Heart right ventricle (tissue), 16 donors: ENCODE data around the gene CHRNA4. TPM values are rescaled to one million over a fixed set of nuclear protein-coding genes. Genes with fewer than 3 reads are reported as not detected.
A peak's percentile ranks its signal among the peaks of the same experiment; 100 is the strongest.

Experiments used
- ATAC-seq, 8 donors: fragments of 200-7000 bp; cut with Tn5 transposase; one replicate each; pipeline ENCODE4 v1.9.1; 2020; ENCODE audit warnings: mild to moderate bottlenecking in 8 of 8, moderate library complexity in 8 of 8, moderate number of reproducible peaks in 1 of 8
- DNase-seq, 2 donors: peaks; one replicate each; pipeline ENCODE4 v3.0.0-alpha.2; 2020
- H3K27ac ChIP-seq, 10 donors: fragments of 200-600 bp; sonication (generic) in 2 of 10; one replicate each; pipeline versions ENCODE4 v1.5.0 to v1.8.0; 2020 to 2022; ENCODE audit warnings: mild to moderate bottlenecking in 3 of 10
- H3K27me3 ChIP-seq, 7 donors: fragments of 200-600 bp; one replicate each; pipeline ENCODE4 v1.8.0; 2021 to 2022; ENCODE audit warnings: mild to moderate bottlenecking in 2 of 7
- H3K36me3 ChIP-seq, 9 donors: fragments of 200-600 bp; sonication (generic) in 1 of 9; one replicate each; pipeline versions ENCODE4 v1.5.0 to v1.8.0; 2020 to 2022; ENCODE audit warnings: mild to moderate bottlenecking in 2 of 9
- H3K4me1 ChIP-seq, 9 donors: fragments of 200-600 bp; sonication (generic) in 1 of 9; one replicate each; pipeline versions ENCODE4 v1.5.0 to v1.8.0; 2020 to 2022; ENCODE audit warnings: mild to moderate bottlenecking in 4 of 9
- H3K4me3 ChIP-seq, 10 donors: fragments of 200-600 bp; sonication (generic) in 2 of 10; one replicate each; pipeline versions ENCODE4 v1.5.0 to v1.8.0; 2020 to 2022; ENCODE audit warnings: mild to moderate bottlenecking in 7 of 10, moderate library complexity in 2 of 10
- H3K9me3 ChIP-seq, 11 donors: fragments of 200-600 bp in 10 of 11; sonication (generic) in 2 of 11; one replicate each; pipeline versions ENCODE4 v1.5.0 to v1.8.0; 2013 to 2022; ENCODE audit warnings: mild to moderate bottlenecking in 2 of 11, control low read depth in 1 of 11, moderate library complexity in 1 of 11
- CTCF ChIP-seq, 9 donors: fragments of 200-600 bp; sonication (generic) in 2 of 9; IDR thresholded peaks; one replicate each; pipeline versions ENCODE4 v1.5.0 to v1.8.0; 2021 to 2022; ENCODE audit warnings: antibody characterized with exemption in 9 of 9, mild to moderate bottlenecking in 5 of 9, moderate library complexity in 1 of 9
- WGBS, 2 donors: extraction: QIAGEN DNeasy Blood & Tissue Kit; methylation state at CpG; one replicate each; pipeline ENCODE4 v1.1.7; 2013; ENCODE audit warnings: inconsistent platforms in 1 of 2; 5-methylcytosine and 5-hydroxymethylcytosine counted together
- intact Hi-C, 10 donors: fragments of 100-400 bp; cut with DNase I; formaldehyde crosslinking; loops; one replicate each; pipeline versions ENCODE4 v1.11.1 to v1.14.2; 2022
- polyA plus RNA-seq, 2 donors: library from polyadenylated mRNA; stranded (reverse); fragments of 200-250 nt; gene quantifications; one replicate each; pipeline ENCODE4 v1.2.3, GENCODE V29; 2013
- total RNA-seq, 10 donors: library from RNA; stranded (reverse); fragmentation: NEBNext Ultra II Directional in 3 of 10; extraction: Animal tissue kit (Norgen Biotek cat#: 25700) in 3 of 10; gene quantifications; one replicate each; pipeline versions ENCODE4 v1.2.1 to v1.2.4, GENCODE V29; 2021 to 2023
- donor health status: Arrhythmogenic right ventricular cardiomyopathy.
- donor health status: ischemic (EF 13 %, LVEDD 7.1; RV severe dilation, severe dysfunction).
- donor health status: healthy with polysubstance abuse.
- donor health status: DM: no; HTN: yes; CAD: no.
- donor health status: DM: no; HTN: no; CAD: no.
- donor health status: ischemic (EF 25% LVEDD 6.9; RV normal size, moderate dysfunction).
- donor health status: ischemic (EF 25% LVEDD 5.7; RV mildly dilated, moderate dysfunction).
- donor health status: healthy.
- donor health status: DM: yes; HTN: yes; CAD: no.
- donor health status: Ischemic cardiomyopathy.
- donor health status: ischemic (EF 35%, LVEDD 5.7; RV mildly dilated, moderate dysfunction).
- donor health status: nonischemic (EF 11% LVEDD 7.7; RV severe dilation, severe dysfunction).
- donor health status: DM: yes; HTN: yes; CAD: no.
- donor health status: PGD.
- donor health status: ischemic (EF 29% LVEDD 5.4; RV normal size, mild dysfunction).
- donor health status: nonischemic (EF 23%, LVEDD 6.1; RV moderate dilation, normal function).

The CHRNA4 gene
- total and polyA plus RNA-seq, 12 donors: 0.06 to 1.5 (median 0.90) TPM; not detected in 4

GRCh38 chr20:63351811-63352591 is 9.1 kb downstream of the CHRNA4 start:
- peaks cover 0 to 30% (median 17%) of the 10 kb centered on the region in 7 donors for H3K27me3 ChIP-seq

GRCh38 chr20:63351326-63351700 is 9.8 kb downstream of the CHRNA4 start:
- H3K27me3 ChIP-seq: peaks cover 0 to 31% (median 22%) of the 10 kb centered on the region in 7 donors
- no peak overlapping the region for H3K4me3 ChIP-seq
- peak in 1 of 2 donors; percentile 4 for DNase-seq
- peaks cover 3 to 23% (median 12%) of the 10 kb centered on the region in 9 donors for H3K4me1 ChIP-seq
- no peaks in the 10 kb centered on the region for H3K36me3 ChIP-seq
- ATAC-seq: no peak
- no peaks in the 10 kb centered on the region for H3K9me3 ChIP-seq
- intact Hi-C loops: no loop called here
- 87 to 90% methylated on average over 12 of the region's 12 CpGs for WGBS, 2 donors
- H3K27ac ChIP-seq: no peak overlapping the region
- TF ChIP-seq CTCF (IDR thresholded peaks at IDR 0.05): no peak

More at GRCh38 chr20:63351811-63352591, 9.1 kb downstream of the CHRNA4 start:
- Histone ChIP-seq H3K4me1 (peaks cover 0 to 16% (median 12%) of the 10 kb centered on the region in 9 donors), H3K4me3 (no peak overlapping the region), H3K36me3 (no peaks in the 10 kb centered on the region), H3K27ac (peak overlapping the region in 1 of 10 donors; percentile 44), H3K9me3 (no peaks in the 10 kb centered on the region)
- DNase-seq: peak; percentile 22 to 77
- ATAC-seq: peak in 7 of 8 donors; percentile 37 to 70 (median 61)
- 28 to 31% methylated on average over 23 to 28 of the region's 28 CpGs for WGBS, 2 donors
- no peak for TF ChIP-seq CTCF (IDR thresholded peaks at IDR 0.05)
- intact Hi-C loops: no loop called here

- peaks cover 0 to 34% (median 23%) of the 10 kb centered on the region in 7 donors for H3K27me3 ChIP-seq
- H3K4me1 ChIP-seq: peaks cover 8 to 29% (median 18%) of the 10 kb centered on the region in 9 donors
- no peaks in the 10 kb centered on the region for H3K9me3 ChIP-seq
- 92 to 95% methylated on average over 46 of the region's 46 CpGs for WGBS, 2 donors
- intact Hi-C loops: no loop called here
- H3K4me3 ChIP-seq: no peak overlapping the region
- ATAC-seq: no peak
- peak in 1 of 2 donors; percentile 5 for DNase-seq
- H3K27ac ChIP-seq: no peak overlapping the region
- TF ChIP-seq CTCF (IDR thresholded peaks at IDR 0.05): no peak
- H3K36me3 ChIP-seq: no peaks in the 10 kb centered on the region
These were observed 10.4 kb downstream of the CHRNA4 start for GRCh38 chr20:63350597-63351325.

GRCh38 chr20:63350196-63350595 is 11.0 kb downstream of the CHRNA4 start:
- Histone ChIP-seq H3K9me3 (no peaks in the 10 kb centered on the region), H3K36me3 (no peaks in the 10 kb centered on the region), H3K4me3 (no peak overlapping the region), H3K27ac (no peak overlapping the region), H3K4me1 (peaks cover 14 to 34% (median 23%) of the 10 kb centered on the region in 9 donors), H3K27me3 (peaks cover 0 to 33% (median 25%) of the 10 kb centered on the region in 7 donors)
- no peak for ATAC-seq
- intact Hi-C loops: no loop called here
- 92 to 96% methylated on average over 33 of the region's 33 CpGs for WGBS, 2 donors
- DNase-seq: peak in 1 of 2 donors; percentile 9
- TF ChIP-seq CTCF (IDR thresholded peaks at IDR 0.05): no peak
